ENCODE data around the gene HPCA.

HPCA gene

GRCh38 chr1:32878183-32878582, 8.1 kb upstream of the HPCA start:
- Histone ChIP-seq H3K36me3 (ENCODE audit: insufficient read depth, low read length) (no peaks in the 10 kb centered on the region), H3K9ac (ENCODE audit: low read length) (no peak overlapping the region), H3K27ac (ENCODE audit: low read depth, low read length, poor library complexity, severe bottlenecking) (no peak overlapping the region), H4K20me1 (ENCODE audit: insufficient read depth, low read length) (no peaks in the 10 kb centered on the region), H3F3A (ENCODE audit: insufficient read depth, low read length) (no peaks in the 10 kb centered on the region), H2AFZ (ENCODE audit: low read length) (no peak overlapping the region), H3K79me2 (ENCODE audit: insufficient read depth, low read length) (no peaks in the 10 kb centered on the region), H3K4me2 (ENCODE audit: low read length) (no peak overlapping the region), H3K9me3 (ENCODE audit: low read length) (no peaks in the 10 kb centered on the region), H3K9me2 (ENCODE audit: low read depth, low read length) (no peaks in the 10 kb centered on the region), H3K27me3 (ENCODE audit: insufficient read depth, low read length) (no peaks in the 10 kb centered on the region; the same call in 1 of the 2 replicates), H3K4me3 (ENCODE audit: low read depth, low read length, poor library complexity, severe bottlenecking) (no peak overlapping the region), H3K4me1 (ENCODE audit: insufficient read depth, low read length, severe bottlenecking) (no peaks in the 10 kb centered on the region)
- TF ChIP-seq CTCF (IDR thresholded peaks at IDR 0.05; ENCODE audit: low read length), result no peak
- TF ChIP-seq EZH2 (IDR thresholded peaks at IDR 0.05; ENCODE audit: borderline replicate concordance, low read length), result no peak

GRCh38 chr1:32878637-32879041, 7.7 kb upstream of the HPCA start:
- H3K79me2 ChIP-seq (ENCODE audit: insufficient read depth, low read length), result no peaks in the 10 kb centered on the region
- H3K4me3 ChIP-seq (ENCODE audit: low read depth, low read length, poor library complexity, severe bottlenecking), result no peak overlapping the region
- no peak overlapping the region for H3K27ac ChIP-seq (ENCODE audit: low read depth, low read length, poor library complexity, severe bottlenecking)
- H2AFZ ChIP-seq (ENCODE audit: low read length), result no peak overlapping the region
- H3K36me3 ChIP-seq (ENCODE audit: insufficient read depth, low read length), result no peaks in the 10 kb centered on the region
- no peak overlapping the region for H3K9ac ChIP-seq (ENCODE audit: low read length)
- H3K4me1 ChIP-seq (ENCODE audit: insufficient read depth, low read length, severe bottlenecking), result no peaks in the 10 kb centered on the region
- H3K4me2 ChIP-seq (ENCODE audit: low read length), result no peak overlapping the region
- no peaks in the 10 kb centered on the region for H3F3A ChIP-seq (ENCODE audit: insufficient read depth, low read length)
- no peak for TF ChIP-seq CTCF (IDR thresholded peaks at IDR 0.05; ENCODE audit: low read length)
- no peak for TF ChIP-seq EZH2 (IDR thresholded peaks at IDR 0.05; ENCODE audit: borderline replicate concordance, low read length)
- no peaks in the 10 kb centered on the region for H3K9me2 ChIP-seq (ENCODE audit: low read depth, low read length)
- H3K27me3 ChIP-seq (ENCODE audit: insufficient read depth, low read length), result no peaks in the 10 kb centered on the region; the same call in 1 of the 2 replicates
- no peaks in the 10 kb centered on the region for H3K9me3 ChIP-seq (ENCODE audit: low read length)
- H4K20me1 ChIP-seq (ENCODE audit: insufficient read depth, low read length), result no peaks in the 10 kb centered on the region

- no peak overlapping the region for H3K9ac ChIP-seq (ENCODE audit: low read length)
- H3K27ac ChIP-seq (ENCODE audit: low read depth, low read length, poor library complexity, severe bottlenecking), result no peak overlapping the region
- H3K79me2 ChIP-seq (ENCODE audit: insufficient read depth, low read length), result no peaks in the 10 kb centered on the region
- no peaks in the 10 kb centered on the region for H3K4me1 ChIP-seq (ENCODE audit: insufficient read depth, low read length, severe bottlenecking)
- H3K4me2 ChIP-seq (ENCODE audit: low read length), result no peak overlapping the region
- no peaks in the 10 kb centered on the region; the same call in 1 of the 2 replicates for H3K27me3 ChIP-seq (ENCODE audit: insufficient read depth, low read length)
- H2AFZ ChIP-seq (ENCODE audit: low read length), result no peak overlapping the region
- H3K9me3 ChIP-seq (ENCODE audit: low read length), result no peaks in the 10 kb centered on the region
- no peaks in the 10 kb centered on the region for H3K36me3 ChIP-seq (ENCODE audit: insufficient read depth, low read length)
- H4K20me1 ChIP-seq (ENCODE audit: insufficient read depth, low read length), result no peaks in the 10 kb centered on the region
- H3K9me2 ChIP-seq (ENCODE audit: low read depth, low read length), result no peaks in the 10 kb centered on the region
- no peak overlapping the region for H3K4me3 ChIP-seq (ENCODE audit: low read depth, low read length, poor library complexity, severe bottlenecking)
- TF ChIP-seq CTCF (IDR thresholded peaks at IDR 0.05; ENCODE audit: low read length), result no peak
- TF ChIP-seq EZH2 (IDR thresholded peaks at IDR 0.05; ENCODE audit: borderline replicate concordance, low read length), result no peak
- H3F3A ChIP-seq (ENCODE audit: insufficient read depth, low read length), result no peaks in the 10 kb centered on the region
Observed at GRCh38 chr1:32881291-32881690, 5.0 kb upstream of the HPCA start.

Measured in OCI-LY1 (cell line).